Measurements from ENCODE around the gene MYO1A. TPM values are rescaled to one million over a fixed set of nuclear protein-coding genes. Genes with fewer than 3 reads are reported as not detected.

Gene MYO1A
- total and polyA plus RNA-seq, 7 donors = 0.04 to 1.3 (median 0.19) TPM; not detected in 1

DNA sequence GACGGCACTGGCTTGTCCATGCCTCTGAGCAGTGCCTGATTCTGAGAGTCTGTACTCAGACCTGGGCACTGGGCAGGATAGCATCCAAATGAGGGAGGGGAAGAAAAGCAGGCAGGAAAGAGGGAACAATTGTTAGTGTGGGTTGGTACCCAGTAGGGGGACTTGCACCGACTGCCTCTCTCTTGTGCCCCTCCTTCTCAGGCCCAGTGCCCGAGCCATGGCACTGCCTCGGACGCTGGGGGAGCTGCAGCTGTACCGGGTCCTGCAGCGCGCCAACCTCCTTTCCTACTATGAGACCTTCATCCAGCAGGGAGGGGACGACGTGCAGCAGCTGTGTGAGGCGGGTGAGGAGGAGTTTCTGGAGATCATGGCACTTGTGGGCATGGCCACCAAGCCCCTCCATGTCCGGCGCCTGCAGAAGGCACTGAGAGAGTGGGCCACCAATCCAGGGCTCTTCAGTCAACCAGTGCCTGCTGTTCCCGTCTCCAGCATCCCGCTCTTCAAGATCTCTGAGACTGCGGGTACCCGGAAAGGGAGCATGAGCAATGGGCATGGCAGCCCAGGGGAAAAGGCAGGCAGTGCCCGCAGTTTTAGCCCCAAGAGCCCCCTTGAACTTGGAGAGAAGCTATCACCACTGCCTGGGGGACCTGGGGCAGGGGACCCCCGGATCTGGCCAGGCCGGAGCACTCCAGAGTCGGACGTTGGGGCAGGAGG lies 41.2 kb upstream of the MYO1A start:
- no peak for ATAC-seq

DNA sequence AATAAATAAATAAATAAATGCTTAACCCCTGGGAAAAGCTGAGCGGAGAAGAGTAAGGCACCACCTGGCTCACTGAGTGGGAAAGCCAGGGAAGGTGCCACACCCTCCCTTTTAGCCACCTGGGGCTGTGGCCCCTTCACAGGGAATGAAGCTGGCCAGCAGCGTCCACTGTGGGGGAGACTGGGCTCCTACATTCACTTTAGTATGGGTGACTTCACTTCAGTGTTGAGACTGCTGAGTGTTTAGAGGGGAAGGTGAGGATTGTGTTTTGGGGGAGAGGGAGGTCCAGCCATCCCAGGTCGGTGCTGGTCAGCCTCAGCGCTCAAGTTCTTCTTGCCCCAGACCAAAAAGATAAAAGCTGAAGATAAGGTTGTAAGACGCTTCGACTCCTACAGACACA lies 40.6 kb upstream of the MYO1A start:
- Histone ChIP-seq H3K36me3 (ENCODE audit: insufficient read depth in 1 of 2, low read depth in 1 of 2) (peaks cover 7 to 36% of the 10 kb centered on the region in 2 donors), H3K27me3 (ENCODE audit: insufficient read depth in 3 of 3, low read length in 2 of 3) (no peaks in the 10 kb centered on the region), H3K4me1 (peaks cover 24% of the 10 kb centered on the region), H3K27ac (peak overlapping the region; percentile 92), H3K9me3 (no peaks in the 10 kb centered on the region), H3K4me3 (peak overlapping the region; percentile 84)
- WGBS, 3 donors = 54 to 70% (median 61%) methylated on average over 6 of the region's 6 CpGs
- ATAC-seq = no peak
- TF ChIP-seq, protein P1, sequence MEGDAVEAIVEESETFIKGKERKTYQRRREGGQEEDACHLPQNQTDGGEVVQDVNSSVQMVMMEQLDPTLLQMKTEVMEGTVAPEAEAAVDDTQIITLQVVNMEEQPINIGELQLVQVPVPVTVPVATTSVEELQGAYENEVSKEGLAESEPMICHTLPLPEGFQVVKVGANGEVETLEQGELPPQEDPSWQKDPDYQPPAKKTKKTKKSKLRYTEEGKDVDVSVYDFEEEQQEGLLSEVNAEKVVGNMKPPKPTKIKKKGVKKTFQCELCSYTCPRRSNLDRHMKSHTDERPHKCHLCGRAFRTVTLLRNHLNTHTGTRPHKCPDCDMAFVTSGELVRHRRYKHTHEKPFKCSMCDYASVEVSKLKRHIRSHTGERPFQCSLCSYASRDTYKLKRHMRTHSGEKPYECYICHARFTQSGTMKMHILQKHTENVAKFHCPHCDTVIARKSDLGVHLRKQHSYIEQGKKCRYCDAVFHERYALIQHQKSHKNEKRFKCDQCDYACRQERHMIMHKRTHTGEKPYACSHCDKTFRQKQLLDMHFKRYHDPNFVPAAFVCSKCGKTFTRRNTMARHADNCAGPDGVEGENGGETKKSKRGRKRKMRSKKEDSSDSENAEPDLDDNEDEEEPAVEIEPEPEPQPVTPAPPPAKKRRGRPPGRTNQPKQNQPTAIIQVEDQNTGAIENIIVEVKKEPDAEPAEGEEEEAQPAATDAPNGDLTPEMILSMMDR (IDR thresholded peaks at IDR 0.05) = no peak
- no peak for DNase-seq
- intact Hi-C loops (cut with DNase I) = no loop called here

More for the DNA sequence above, 41.2 kb upstream of the MYO1A start:
- Histone ChIP-seq H3K4me1 (peaks cover 24% of the 10 kb centered on the region), H3K27ac (peak overlapping the region; percentile 92), H3K9me3 (no peaks in the 10 kb centered on the region), H3K27me3 (ENCODE audit: insufficient read depth in 3 of 3, low read length in 2 of 3) (no peaks in the 10 kb centered on the region), H3K4me3 (peak overlapping the region; percentile 84), H3K36me3 (ENCODE audit: insufficient read depth in 1 of 2, low read depth in 1 of 2) (peaks cover 7 to 37% of the 10 kb centered on the region in 2 donors)
- TF ChIP-seq, protein P1 (IDR thresholded peaks at IDR 0.05) = peak; percentile 9
- intact Hi-C loops (cut with DNase I) = no loop called here
- 56 to 66% (median 61%) methylated on average over 20 to 22 of the region's 22 CpGs for WGBS, 3 donors
- DNase-seq = peak in 1 of 2 donors; percentile 50

DNA sequence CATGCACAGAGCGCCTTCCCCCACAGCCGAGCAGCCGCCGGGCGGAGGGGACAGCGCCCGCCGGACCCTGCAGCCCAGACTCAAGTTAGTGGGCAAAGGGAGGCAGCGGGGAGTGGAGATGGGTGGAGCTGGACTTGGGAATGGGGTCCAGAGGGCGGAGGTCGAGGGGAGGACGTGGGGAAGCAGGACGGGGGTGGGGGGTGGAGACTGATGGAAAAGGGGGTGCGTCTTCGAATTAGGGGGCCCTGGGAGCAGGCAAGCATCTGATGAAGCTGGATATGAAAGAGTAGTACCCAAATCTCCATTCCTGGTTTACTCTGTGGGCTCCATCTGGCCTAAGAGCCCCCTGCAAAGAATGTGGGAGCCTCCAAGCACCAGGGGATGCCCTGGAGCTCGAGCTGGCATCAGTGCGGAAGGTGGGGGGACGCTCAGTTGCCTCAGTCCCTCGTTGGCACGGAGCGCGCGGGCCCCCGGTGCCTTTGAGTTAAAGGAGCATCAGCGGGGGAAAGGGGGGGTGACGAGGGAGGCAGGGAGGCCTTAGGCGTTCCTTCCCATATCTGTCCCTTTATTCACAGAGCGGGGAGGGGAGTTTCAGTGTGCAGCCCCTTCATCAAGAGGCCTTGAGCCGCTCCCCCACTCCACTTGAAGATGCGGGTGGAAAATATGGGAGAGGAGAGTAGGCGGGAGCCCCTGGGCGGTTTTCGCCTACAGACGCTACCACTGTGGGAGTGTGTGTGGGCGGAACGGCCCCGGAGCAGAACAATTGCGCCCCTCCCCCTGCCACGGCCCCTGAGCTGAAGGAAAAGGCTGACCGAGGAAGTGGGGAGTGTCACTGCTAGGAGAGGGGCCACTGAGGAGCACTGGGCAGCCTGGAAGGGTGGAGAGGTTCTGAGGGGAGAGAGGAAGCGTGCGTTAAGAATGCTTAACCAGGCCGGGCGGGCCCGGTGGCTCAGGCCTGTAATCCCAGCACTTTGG lies 39.6 kb upstream of the MYO1A start:
- H3K27me3 ChIP-seq (ENCODE audit: insufficient read depth in 3 of 3, low read length in 2 of 3) = no peaks in the 10 kb centered on the region
- peak; percentile 77 to 80 for DNase-seq
- intact Hi-C loops (cut with DNase I) = no loop called here
- TF ChIP-seq, protein P1 (IDR thresholded peaks at IDR 0.05) = no peak
- no peak for ATAC-seq
- H3K27ac ChIP-seq = peak overlapping the region; percentile 92
- peaks cover 7 to 27% of the 10 kb centered on the region in 2 donors for H3K36me3 ChIP-seq (ENCODE audit: insufficient read depth in 1 of 2, low read depth in 1 of 2)
- peaks cover 24% of the 10 kb centered on the region for H3K4me1 ChIP-seq
- H3K9me3 ChIP-seq = no peaks in the 10 kb centered on the region
- 12 to 22% (median 14%) methylated on average over 39 to 45 of the region's 45 CpGs for WGBS, 3 donors
- peak overlapping the region; percentile 84 for H3K4me3 ChIP-seq

DNA sequence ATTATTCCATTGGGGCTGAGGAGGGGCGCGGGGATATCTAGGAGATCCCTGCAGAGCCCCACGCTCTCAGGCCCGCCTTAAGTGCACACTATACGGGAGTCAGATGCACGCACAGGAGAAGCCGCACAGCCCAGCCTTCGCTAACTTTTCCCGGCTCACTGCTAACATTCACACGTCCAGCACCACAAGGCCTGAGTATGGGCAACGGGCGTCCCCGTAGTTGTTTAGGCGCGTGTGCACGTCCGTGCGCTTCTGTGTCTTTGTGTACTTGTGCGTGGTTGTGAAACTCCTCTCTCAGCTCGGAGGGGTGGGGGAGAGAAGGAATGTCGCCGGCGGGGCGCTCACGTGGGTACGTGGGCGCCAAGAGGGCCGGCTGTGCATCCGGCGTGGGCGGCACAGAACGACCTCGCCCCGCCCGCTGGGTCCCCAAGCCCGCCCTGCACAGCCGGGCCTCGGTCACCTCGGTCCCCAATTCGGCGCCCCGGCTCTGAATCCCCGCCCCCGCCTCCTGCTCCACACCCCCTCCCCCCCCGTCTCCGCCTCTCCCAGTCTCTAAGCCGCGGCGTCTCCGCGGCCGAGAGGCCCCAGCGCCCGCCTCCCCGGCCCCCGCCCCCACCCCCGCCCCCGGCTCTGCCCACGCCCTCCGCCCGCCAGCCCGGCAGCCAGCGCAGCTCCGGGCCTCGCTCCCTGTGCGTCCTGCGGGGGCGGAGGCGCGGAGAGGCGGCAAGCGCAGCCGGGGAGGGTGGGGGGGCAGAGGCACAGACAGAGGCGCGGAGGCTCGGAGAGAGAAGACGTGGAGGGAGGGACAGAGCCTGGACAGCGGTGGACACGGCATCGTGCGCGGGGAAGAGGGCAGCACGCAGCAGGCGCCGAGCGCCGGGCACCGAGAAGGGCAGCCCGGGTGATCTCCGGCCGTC lies 38.7 kb upstream of the MYO1A start, which contains the start of gene NAB2:
Gene NAB2 (plus strand): TSS at position 761 of the 917 bp plus-strand sequence. CDS start 158 bp downstream, outside the sequence.
- ATAC-seq (peak; percentile 82 to 87 (median 84)), DNase-seq (peak; percentile 97 to 98)
- Histone ChIP-seq H3K4me1 (peaks cover 22% of the 10 kb centered on the region), H3K27ac (peak within 1 kb of the TSS; percentile 92), H3K36me3 (ENCODE audit: insufficient read depth in 1 of 2, low read depth in 1 of 2) (peaks cover 7 to 22% of the 10 kb centered on the region in 2 donors), H3K4me3 (peak within 1 kb of the TSS; percentile 84), H3K9me3 (no peaks in the 10 kb centered on the region), H3K27me3 (ENCODE audit: insufficient read depth in 3 of 3, low read length in 2 of 3) (no peaks in the 10 kb centered on the region)
- intact Hi-C loops (cut with DNase I) = no loop called here
- WGBS, 3 donors = 1% methylated on average over 60 to 91 of the region's 91 CpGs
- TF ChIP-seq, protein P1 (IDR thresholded peaks at IDR 0.05) = no peak
